Stomach smooth muscle (tissue), 2 donors: Measurements from ENCODE around the gene TRIM41.

ENCODE experiments used
- H3K27ac ChIP-seq: one replicate; pipeline ENCODE4 v1.7.0; 2013; ENCODE audit warnings: mild to moderate bottlenecking, low read length, inconsistent platforms
- H3K27me3 ChIP-seq, 2 donors: one replicate each; pipeline ENCODE4 v1.7.0; 2013; ENCODE audit warnings: low read length in 2 of 2; ENCODE audit not compliant: insufficient read depth in 2 of 2, control insufficient read depth in 1 of 2
- H3K36me3 ChIP-seq, 2 donors: one replicate each; pipeline ENCODE4 v1.7.0; 2013; ENCODE audit warnings: low read length in 2 of 2; ENCODE audit not compliant: control insufficient read depth in 2 of 2, insufficient read depth in 2 of 2
- H3K4me1 ChIP-seq: one replicate; pipeline ENCODE4 v1.7.0; 2013; ENCODE audit warnings: low read length; ENCODE audit not compliant: control insufficient read depth, insufficient read depth
- H3K4me3 ChIP-seq, 2 donors: one replicate each; pipeline ENCODE4 v1.7.0; 2013; ENCODE audit warnings: low read length in 2 of 2
- H3K9ac ChIP-seq, 2 donors: one replicate each; pipeline ENCODE4 v1.7.0; 2013; ENCODE audit warnings: low read length in 2 of 2, mild to moderate bottlenecking in 1 of 2
- H3K9me3 ChIP-seq, 2 donors: one replicate each; pipeline ENCODE4 v1.7.0; 2013; ENCODE audit warnings: low read length in 2 of 2; ENCODE audit not compliant: control insufficient read depth in 2 of 2
- donor health status: healthy.
- donor health status: Pancreatic carcinoma.

TRIM41 gene

DNA sequence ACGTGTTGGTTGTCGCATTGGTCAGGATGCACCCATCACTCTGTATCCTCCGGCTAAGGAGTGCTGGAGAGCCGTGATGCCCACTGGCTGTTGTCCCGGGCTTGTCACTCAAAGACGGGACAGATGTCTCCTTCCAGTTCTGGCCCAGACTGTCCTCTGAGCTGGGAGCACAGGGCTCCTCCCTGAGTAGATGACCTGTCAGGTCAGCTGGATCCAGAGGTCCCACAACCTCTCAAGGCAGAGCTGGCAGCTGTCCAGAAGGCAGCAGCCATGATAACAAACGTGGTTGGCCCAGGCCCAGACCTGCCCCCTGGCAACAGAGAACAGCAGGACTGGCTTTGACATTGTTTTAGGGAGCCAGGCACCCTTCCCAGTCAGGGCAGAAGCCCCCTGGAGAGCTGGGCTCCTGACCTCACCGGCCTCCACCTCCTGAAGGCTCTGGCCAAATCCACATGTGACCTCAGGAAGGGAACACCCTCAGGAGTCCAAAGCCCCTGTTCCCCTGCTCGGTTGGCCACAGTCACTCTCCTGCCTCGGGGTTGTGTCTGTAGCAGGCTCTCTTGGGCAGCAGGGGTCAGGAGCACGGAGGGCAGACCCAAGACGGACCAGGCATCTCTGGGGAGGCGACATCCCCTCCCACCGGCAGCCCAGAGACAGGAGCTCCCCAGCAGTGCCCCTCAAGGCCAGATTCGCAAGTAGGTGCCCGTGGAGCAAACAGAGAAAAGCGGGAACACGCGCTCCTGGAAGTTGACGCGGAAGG, 28.4 kb upstream of the TRIM41 start:
- H3K4me1 ChIP-seq, result peaks cover 20% of the 10 kb centered on the region
- no peaks in the 10 kb centered on the region for H3K27me3 ChIP-seq
- no peak overlapping the region for H3K27ac ChIP-seq
- H3K9ac ChIP-seq, result no peak overlapping the region
- no peaks in the 10 kb centered on the region for H3K36me3 ChIP-seq
- no peak overlapping the region for H3K4me3 ChIP-seq
- H3K9me3 ChIP-seq, result no peaks in the 10 kb centered on the region

DNA sequence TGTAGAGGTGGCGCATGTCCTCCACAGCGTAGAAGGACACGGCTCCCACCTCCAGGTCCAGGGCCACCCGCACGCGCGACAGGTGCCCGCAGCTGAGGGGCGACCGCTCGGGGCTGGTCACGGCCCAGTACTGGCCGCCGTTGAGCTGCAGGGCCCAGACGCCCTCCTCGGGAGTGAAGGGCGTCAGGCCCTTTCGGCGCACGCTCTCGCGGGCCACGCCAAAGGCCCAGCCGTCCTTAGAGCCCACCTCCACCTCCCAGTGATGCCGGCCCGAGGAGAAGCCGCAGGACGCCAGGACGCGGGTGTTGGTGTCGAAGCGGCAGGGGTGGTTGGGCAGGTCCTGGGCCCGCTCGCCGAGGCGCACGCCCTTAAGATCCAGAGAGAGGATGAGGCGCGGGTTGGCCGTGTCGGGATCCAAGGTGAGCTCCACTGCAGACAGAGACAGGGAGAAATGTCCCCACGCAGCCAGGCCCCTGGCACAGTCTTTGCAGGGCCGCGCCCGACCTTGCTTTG, 27.8 kb upstream of the TRIM41 start:
- no peak overlapping the region for H3K27ac ChIP-seq
- no peaks in the 10 kb centered on the region for H3K27me3 ChIP-seq
- H3K9me3 ChIP-seq, result no peaks in the 10 kb centered on the region

GRCh38 chr5:181197326-181197951, 25.6 kb upstream of the TRIM41 start:
- Histone ChIP-seq H3K36me3 (no peaks in the 10 kb centered on the region), H3K27me3 (no peaks in the 10 kb centered on the region), H3K4me1 (peaks cover 4% of the 10 kb centered on the region), H3K9ac (no peak overlapping the region), H3K9me3 (no peaks in the 10 kb centered on the region), H3K27ac (no peak overlapping the region), H3K4me3 (no peak overlapping the region)

More for the DNA sequence above, 27.8 kb upstream of the TRIM41 start:
- Histone ChIP-seq H3K4me1 (peaks cover 15% of the 10 kb centered on the region), H3K4me3 (no peak overlapping the region), H3K36me3 (no peaks in the 10 kb centered on the region), H3K9ac (no peak overlapping the region)

- no peaks in the 10 kb centered on the region for H3K9me3 ChIP-seq
- no peaks in the 10 kb centered on the region for H3K36me3 ChIP-seq
- no peak overlapping the region for H3K27ac ChIP-seq
- no peaks in the 10 kb centered on the region for H3K27me3 ChIP-seq
- H3K9ac ChIP-seq, result no peak overlapping the region
- no peak overlapping the region for H3K4me3 ChIP-seq
- H3K4me1 ChIP-seq, result no peaks in the 10 kb centered on the region
Measured at GRCh38 chr5:181198106-181198685, 24.9 kb upstream of the TRIM41 start.

- Histone ChIP-seq H3K27ac (no peak overlapping the region), H3K36me3 (no peaks in the 10 kb centered on the region), H3K27me3 (peaks cover 0 to 3% of the 10 kb centered on the region in 2 donors), H3K4me1 (peaks cover 6% of the 10 kb centered on the region), H3K4me3 (no peak overlapping the region), H3K9ac (no peak overlapping the region), H3K9me3 (no peaks in the 10 kb centered on the region)
Measured at GRCh38 chr5:181198905-181199519, 24.1 kb upstream of the TRIM41 start.

- Histone ChIP-seq H3K27me3 (peaks cover 0 to 8% of the 10 kb centered on the region in 2 donors), H3K27ac (no peak overlapping the region), H3K4me3 (no peak overlapping the region), H3K9me3 (no peaks in the 10 kb centered on the region), H3K36me3 (no peaks in the 10 kb centered on the region), H3K9ac (no peak overlapping the region), H3K4me1 (peaks cover 13% of the 10 kb centered on the region)
Measured at GRCh38 chr5:181199881-181200638, 23.0 kb upstream of the TRIM41 start.

DNA sequence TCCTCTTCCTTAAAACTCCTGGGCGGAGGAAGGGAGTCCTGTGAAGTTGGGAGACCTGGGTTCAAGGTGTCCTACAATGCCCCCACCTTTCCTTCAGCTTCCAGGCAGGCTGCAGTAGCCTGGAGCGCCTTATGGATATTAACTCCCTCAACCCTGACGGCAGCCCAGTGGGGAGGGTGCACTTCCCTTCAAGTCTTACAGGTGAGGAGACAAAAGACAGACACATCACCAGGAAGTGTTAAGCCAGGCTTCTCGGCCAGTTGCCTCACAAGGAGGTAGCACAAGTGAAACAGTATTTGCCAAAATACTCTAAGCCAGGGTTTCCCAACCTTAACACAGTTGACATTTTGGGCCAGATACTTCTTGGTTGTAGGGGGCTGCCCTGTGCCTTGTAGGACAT, 22.3 kb upstream of the TRIM41 start:
- no peak overlapping the region for H3K27ac ChIP-seq
- peaks cover 20% of the 10 kb centered on the region for H3K4me1 ChIP-seq
- no peaks in the 10 kb centered on the region for H3K36me3 ChIP-seq
- no peak overlapping the region for H3K4me3 ChIP-seq
- peaks cover 0 to 8% of the 10 kb centered on the region in 2 donors for H3K27me3 ChIP-seq
- H3K9me3 ChIP-seq, result no peaks in the 10 kb centered on the region
- H3K9ac ChIP-seq, result no peak overlapping the region

DNA sequence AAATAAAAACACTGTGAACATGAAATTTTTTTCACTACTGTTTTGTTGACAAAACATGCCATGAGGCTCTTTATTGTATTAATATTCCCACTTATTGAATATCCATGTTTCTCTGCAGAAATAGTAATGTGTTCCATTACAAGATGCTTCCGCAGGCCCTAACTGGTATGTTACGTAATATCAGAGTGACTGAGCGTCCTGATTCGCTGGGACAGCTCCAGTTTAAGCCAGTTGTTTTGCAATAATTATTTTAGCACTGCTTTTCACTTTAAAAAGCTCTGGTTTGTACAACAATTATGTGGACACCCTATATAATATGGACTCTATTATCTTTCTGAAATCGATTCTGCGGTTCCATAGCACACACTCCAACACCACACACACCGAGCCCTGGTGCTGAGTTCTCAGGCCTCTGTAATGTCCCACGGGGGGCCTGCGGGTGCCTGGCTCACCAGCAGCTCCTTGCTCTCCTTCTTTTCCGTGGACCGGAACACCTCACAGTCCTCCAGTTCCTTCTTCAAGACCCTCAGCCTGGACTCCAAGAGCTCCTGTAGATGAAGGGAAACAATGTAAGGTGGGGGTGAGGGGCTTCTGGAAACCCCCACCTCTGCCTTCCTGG, 19.9 kb upstream of the TRIM41 start:
- Histone ChIP-seq H3K36me3 (no peaks in the 10 kb centered on the region), H3K9ac (no peak overlapping the region), H3K27me3 (peaks cover 0 to 8% of the 10 kb centered on the region in 2 donors), H3K4me3 (no peak overlapping the region), H3K4me1 (peaks cover 37% of the 10 kb centered on the region), H3K9me3 (no peaks in the 10 kb centered on the region), H3K27ac (no peak overlapping the region)

GRCh38 chr5:181203777-181204112, 19.3 kb upstream of the TRIM41 start:
- Histone ChIP-seq H3K9ac (no peak overlapping the region), H3K36me3 (no peaks in the 10 kb centered on the region), H3K4me1 (peaks cover 37% of the 10 kb centered on the region), H3K27me3 (peaks cover 0 to 8% of the 10 kb centered on the region in 2 donors), H3K4me3 (peak overlapping the region; percentile 40 to 77), H3K9me3 (no peaks in the 10 kb centered on the region), H3K27ac (no peak overlapping the region)
